B cell (primary cell): ENCODE data around the gene NME3.

Experiments used
- CTCF ChIP-seq: fragments of 200-600 bp; IDR thresholded peaks from one replicate; pipeline ENCODE4 v1.8.0; 2022; ENCODE audit warnings: antibody characterized with exemption, mild to moderate bottlenecking
- EZH2 ChIP-seq: IDR thresholded peaks from 2 replicates; pipeline ENCODE4 v1.6.1; 2012; ENCODE audit warnings: borderline replicate concordance, low read depth, mild to moderate bottlenecking, moderate library complexity, low read length; ENCODE audit not compliant: insufficient read depth, poor library complexity, severe bottlenecking

GRCh38 chr16:1791256-1791942 lies 20.1 kb upstream of the NME3 start:
- no peak for TF ChIP-seq CTCF
- no peak for TF ChIP-seq EZH2
